ENCODE measurements around the gene C16orf92.

- no peak for TF ChIP-seq EZH2 (IDR thresholded peaks at IDR 0.05)
- no peak for TF ChIP-seq CTCF (IDR thresholded peaks at IDR 0.05)
- no peak for TF ChIP-seq EZH2phosphoT487 (IDR thresholded peaks at IDR 0.05)
Measured at GRCh38 chr16:30023586-30023985, 588 bp downstream of the C16orf92 start.

Measured in neural progenitor cell (in vitro differentiated cells).